GM12875 (cell line): ENCODE results near the gene LY9.

Experiments used
- H3K4me3 ChIP-seq: one replicate; pipeline ENCODE4 v1.5.1; 2011; ENCODE audit warnings: low read depth, low read length, control low read depth
- CTCF ChIP-seq: IDR thresholded peaks from 2 replicates; pipeline ENCODE4 v1.5.1; 2011; ENCODE audit warnings: low read depth, mild to moderate bottlenecking, control low read depth, inconsistent platforms, low read length, moderate library complexity, borderline replicate concordance; ENCODE audit not compliant: insufficient read depth

Gene LY9

GRCh38 chr1:160808289-160808688, 12.3 kb downstream of the LY9 start:
- TF ChIP-seq CTCF = no peak
- H3K4me3 ChIP-seq = no peak overlapping the region

GRCh38 chr1:160810486-160810885, 14.5 kb downstream of the LY9 start:
- TF ChIP-seq CTCF = no peak
- no peak overlapping the region for H3K4me3 ChIP-seq

GRCh38 chr1:160811147-160811546, 15.2 kb downstream of the LY9 start:
- no peak for TF ChIP-seq CTCF
- H3K4me3 ChIP-seq = no peak overlapping the region

GRCh38 chr1:160813215-160813614, 17.2 kb downstream of the LY9 start:
- TF ChIP-seq CTCF = no peak
- no peak overlapping the region for H3K4me3 ChIP-seq

- no peak for TF ChIP-seq CTCF
- no peak overlapping the region for H3K4me3 ChIP-seq
Measured at GRCh38 chr1:160814316-160814715, 18.3 kb downstream of the LY9 start.

- TF ChIP-seq CTCF = no peak
Measured at GRCh38 chr1:160814856-160815255, 18.9 kb downstream of the LY9 start.

GRCh38 chr1:160818207-160818937, 22.4 kb downstream of the LY9 start:
- no peak for TF ChIP-seq CTCF
- no peak overlapping the region for H3K4me3 ChIP-seq

More at GRCh38 chr1:160814856-160815255, 18.9 kb downstream of the LY9 start:
- H3K4me3 ChIP-seq = no peak overlapping the region
